IPS-15b (cell line): Measurements from ENCODE around the gene NEU3.

Experiments
- H3K27me3 ChIP-seq: one replicate; pipeline ENCODE4 v1.6.1; 2013; ENCODE audit warnings: low read length; ENCODE audit not compliant: control insufficient read depth, insufficient read depth
- H3K36me3 ChIP-seq: one replicate; pipeline ENCODE4 v1.6.1; 2013; ENCODE audit warnings: low read length; ENCODE audit not compliant: control insufficient read depth, insufficient read depth
- H3K4me1 ChIP-seq: one replicate; pipeline ENCODE4 v1.6.1; 2013; ENCODE audit warnings: mild to moderate bottlenecking, low read length; ENCODE audit not compliant: control insufficient read depth, insufficient read depth
- H3K4me3 ChIP-seq: one replicate; pipeline ENCODE4 v1.5.1; 2013; ENCODE audit warnings: low read depth, low read length
- H3K9ac ChIP-seq: one replicate; pipeline ENCODE4 v1.6.1; 2013; ENCODE audit warnings: low read depth, mild to moderate bottlenecking, low read length
- H3K9me3 ChIP-seq: one replicate; pipeline ENCODE4 v1.6.1; 2013; ENCODE audit warnings: mild to moderate bottlenecking, low read length; ENCODE audit not compliant: control insufficient read depth, insufficient read depth

The NEU3 gene

DNA sequence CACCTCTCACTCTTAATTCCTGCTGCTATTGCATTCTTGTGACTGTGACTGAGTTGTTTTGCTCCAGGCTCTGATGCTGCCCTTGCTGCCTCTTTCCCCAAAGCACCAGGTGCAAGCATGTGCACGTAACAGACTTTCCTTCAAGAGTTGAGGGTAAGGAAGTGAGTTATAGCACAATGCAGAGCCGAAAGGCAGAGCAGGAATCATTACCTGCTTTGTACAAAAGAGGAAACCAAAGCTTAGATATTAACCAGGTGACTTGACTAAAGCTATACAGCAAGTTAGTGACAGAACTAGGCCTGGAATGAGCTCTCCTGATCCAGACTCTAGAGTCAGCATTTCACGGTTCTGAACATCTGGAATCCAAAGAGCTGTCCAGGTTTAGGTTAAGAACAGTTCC is 33.6 kb downstream of the NEU3 start:
- H3K9ac ChIP-seq = no peak overlapping the region
- H3K4me1 ChIP-seq = no peaks in the 10 kb centered on the region
- no peaks in the 10 kb centered on the region for H3K36me3 ChIP-seq
- H3K27me3 ChIP-seq = no peaks in the 10 kb centered on the region
- H3K9me3 ChIP-seq = no peaks in the 10 kb centered on the region
- H3K4me3 ChIP-seq = no peak overlapping the region

DNA sequence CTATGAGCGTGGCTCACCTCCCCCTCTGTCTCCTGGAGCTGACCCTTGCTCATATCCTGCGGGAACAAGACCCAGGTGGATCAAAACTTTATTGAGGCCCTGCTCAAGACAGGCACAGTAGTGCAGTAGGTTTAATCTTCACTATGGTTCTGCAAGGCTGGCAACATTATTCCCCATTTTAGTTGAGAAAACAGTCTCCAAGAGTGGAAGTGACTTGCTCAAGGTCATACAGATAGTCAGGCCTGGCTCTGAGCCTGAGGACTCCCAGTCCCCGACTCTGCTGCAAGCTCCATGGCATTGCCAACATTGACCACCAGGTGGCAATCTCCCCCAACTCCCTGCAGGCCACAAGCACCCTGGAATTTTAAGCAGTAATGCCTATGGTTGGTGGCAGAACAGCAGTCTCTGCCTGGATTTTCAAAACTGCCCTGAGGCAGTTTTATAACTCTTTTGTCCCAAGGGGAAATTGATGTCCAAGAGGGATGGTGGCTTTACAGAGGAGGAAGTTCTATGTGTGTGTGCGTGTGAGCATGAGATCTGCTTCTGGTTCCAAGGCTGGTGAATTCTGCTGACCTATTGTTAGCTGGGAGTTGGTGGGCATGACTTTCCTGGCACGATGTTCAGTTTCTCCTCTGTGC is 34.1 kb downstream of the NEU3 start:
- Histone ChIP-seq H3K4me1 (no peaks in the 10 kb centered on the region), H3K9me3 (no peaks in the 10 kb centered on the region), H3K4me3 (no peak overlapping the region), H3K36me3 (no peaks in the 10 kb centered on the region), H3K27me3 (no peaks in the 10 kb centered on the region), H3K9ac (no peak overlapping the region)

GRCh38 chr11:75023446-75024067 is 34.8 kb downstream of the NEU3 start:
- Histone ChIP-seq H3K4me1 (no peaks in the 10 kb centered on the region), H3K27me3 (no peaks in the 10 kb centered on the region), H3K36me3 (no peaks in the 10 kb centered on the region)

DNA sequence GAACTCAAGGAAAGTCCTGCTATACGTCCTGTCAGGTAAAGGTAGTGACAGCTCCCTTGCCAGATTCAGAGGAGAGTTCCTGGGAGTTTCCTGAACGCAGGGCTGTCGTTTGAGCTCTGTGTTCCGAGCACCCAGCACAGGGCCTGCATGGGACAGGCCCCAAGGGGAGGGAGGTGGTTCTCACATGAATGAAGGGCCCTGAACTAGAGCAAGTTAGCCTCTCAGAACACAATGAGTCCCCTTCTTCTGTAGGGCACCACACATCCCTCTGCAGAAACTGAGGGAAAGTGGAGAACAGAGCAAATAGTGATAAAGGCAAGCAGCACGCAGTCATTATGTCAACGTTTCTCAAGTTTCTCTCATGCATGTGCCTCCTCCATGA is 35.3 kb downstream of the NEU3 start:
- Histone ChIP-seq H3K27me3 (no peaks in the 10 kb centered on the region), H3K9ac (no peak overlapping the region), H3K36me3 (no peaks in the 10 kb centered on the region), H3K4me1 (no peaks in the 10 kb centered on the region), H3K9me3 (no peaks in the 10 kb centered on the region), H3K4me3 (no peak overlapping the region)

More at GRCh38 chr11:75023446-75024067, 34.8 kb downstream of the NEU3 start:
- H3K9ac ChIP-seq = no peak overlapping the region
- no peaks in the 10 kb centered on the region for H3K9me3 ChIP-seq
- H3K4me3 ChIP-seq = no peak overlapping the region

DNA sequence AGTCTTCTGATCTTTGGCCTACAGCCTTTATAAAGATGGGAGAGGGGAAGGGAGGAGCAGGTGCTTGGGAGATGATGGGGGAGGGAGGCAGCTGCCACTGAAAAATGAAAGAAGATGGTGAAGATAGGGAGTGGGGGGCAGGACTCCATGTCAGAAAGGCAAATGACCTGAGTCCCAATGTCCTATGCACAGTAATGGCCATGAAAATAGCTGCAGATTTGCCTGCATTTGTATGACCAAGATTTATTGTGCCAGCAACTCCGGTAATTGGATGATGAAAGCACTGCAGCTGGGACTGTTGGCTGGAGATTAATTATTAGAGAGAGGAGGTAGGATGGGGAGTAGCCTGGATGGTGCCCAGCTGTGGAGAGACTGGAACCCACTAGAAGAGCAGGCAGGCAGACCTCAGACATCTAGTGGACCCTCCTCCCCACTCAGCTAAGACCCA is 36.1 kb downstream of the NEU3 start:
- Histone ChIP-seq H3K36me3 (no peaks in the 10 kb centered on the region), H3K4me3 (no peak overlapping the region), H3K9ac (no peak overlapping the region), H3K9me3 (no peaks in the 10 kb centered on the region), H3K27me3 (no peaks in the 10 kb centered on the region), H3K4me1 (no peaks in the 10 kb centered on the region)

DNA sequence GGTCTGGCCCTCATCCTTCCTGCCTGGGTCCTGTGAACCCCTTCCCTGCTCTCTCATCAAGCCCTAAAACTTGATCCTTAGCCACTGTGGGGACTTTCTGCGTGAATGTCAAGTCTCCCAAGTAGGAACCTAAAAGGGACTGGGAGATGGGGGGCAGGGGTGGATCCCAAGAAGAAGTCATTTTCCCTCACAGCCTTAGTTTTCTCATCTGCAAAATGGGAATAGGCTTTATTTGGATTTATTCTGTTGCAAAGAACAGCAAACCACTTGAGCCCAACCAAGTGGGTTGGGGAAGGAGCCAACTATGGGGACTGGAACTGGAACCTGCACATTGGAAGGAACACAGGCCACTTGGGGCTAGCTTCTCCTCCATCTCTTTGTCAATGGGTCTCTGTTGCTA is 36.8 kb downstream of the NEU3 start:
- Histone ChIP-seq H3K36me3 (no peaks in the 10 kb centered on the region), H3K4me1 (no peaks in the 10 kb centered on the region), H3K9ac (no peak overlapping the region), H3K4me3 (no peak overlapping the region), H3K27me3 (no peaks in the 10 kb centered on the region), H3K9me3 (no peaks in the 10 kb centered on the region)

DNA sequence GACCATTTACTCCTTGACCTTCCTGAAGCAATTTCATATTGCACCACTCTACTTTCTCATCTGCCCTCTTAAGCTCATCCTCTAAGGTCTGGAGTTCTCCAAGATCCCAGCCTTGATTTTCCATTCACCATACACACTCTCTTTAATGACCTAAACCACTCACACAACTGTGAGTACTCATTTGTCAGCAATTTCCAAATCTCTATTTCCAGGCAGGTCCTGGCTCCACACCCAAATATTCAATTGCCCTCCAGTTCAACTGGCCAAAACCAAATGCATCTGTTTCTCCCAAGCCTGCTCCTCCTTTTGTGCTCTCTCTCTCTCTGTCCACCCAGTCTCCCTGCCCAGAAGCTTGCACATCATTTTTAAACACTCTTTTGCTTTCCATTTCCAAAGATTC is 39.6 kb downstream of the NEU3 start:
- H3K4me1 ChIP-seq = no peaks in the 10 kb centered on the region
- H3K36me3 ChIP-seq = no peaks in the 10 kb centered on the region
- H3K27me3 ChIP-seq = no peaks in the 10 kb centered on the region

GRCh38 chr11:75028724-75029123 is 40.0 kb downstream of the NEU3 start:
- Histone ChIP-seq H3K36me3 (no peaks in the 10 kb centered on the region), H3K4me3 (no peak overlapping the region), H3K27me3 (no peaks in the 10 kb centered on the region), H3K4me1 (no peaks in the 10 kb centered on the region), H3K9ac (no peak overlapping the region), H3K9me3 (no peaks in the 10 kb centered on the region)

More for the DNA sequence above, 39.6 kb downstream of the NEU3 start:
- H3K9ac ChIP-seq = no peak overlapping the region
- H3K4me3 ChIP-seq = no peak overlapping the region
- no peaks in the 10 kb centered on the region for H3K9me3 ChIP-seq

DNA sequence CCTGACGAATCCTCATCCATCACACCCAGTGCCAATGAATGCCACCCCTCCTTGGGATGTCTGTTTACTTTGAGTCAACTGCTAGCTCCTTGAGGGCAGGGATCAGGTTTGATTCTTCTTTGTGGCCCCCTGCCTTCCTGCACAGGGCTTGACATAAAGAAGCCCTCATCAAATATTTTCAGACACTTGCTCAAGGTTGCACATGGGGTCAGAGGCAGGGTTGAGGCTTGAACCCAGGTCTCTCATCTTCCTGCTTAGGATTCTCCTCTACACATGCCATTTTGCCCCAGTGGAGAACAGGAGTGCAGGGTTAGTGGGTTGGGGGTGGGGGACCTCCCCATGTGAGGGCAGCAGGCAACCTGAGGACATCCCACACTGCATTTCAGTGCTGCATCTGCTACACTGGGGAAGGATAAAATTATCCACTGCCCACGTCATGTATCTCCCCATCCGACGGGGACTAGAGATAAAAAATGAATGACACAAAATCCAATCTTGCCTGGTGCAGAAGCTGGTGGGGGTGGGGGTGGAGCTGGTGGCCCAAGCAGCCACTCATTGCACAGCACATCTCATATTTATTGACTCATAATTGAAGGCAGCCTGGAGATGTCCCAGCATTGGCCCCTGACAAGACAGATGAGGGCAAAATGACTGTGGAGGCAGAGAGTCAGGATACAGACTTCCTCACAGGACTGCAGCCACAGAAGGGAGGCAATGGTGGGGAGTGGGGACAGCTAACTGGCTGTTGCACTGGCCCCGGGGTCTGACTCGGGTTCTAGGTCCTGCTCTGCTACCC is 41.3 kb downstream of the NEU3 start:
- no peaks in the 10 kb centered on the region for H3K4me1 ChIP-seq
- no peaks in the 10 kb centered on the region for H3K27me3 ChIP-seq
- H3K9ac ChIP-seq = no peak overlapping the region
- no peaks in the 10 kb centered on the region for H3K36me3 ChIP-seq
- H3K9me3 ChIP-seq = no peaks in the 10 kb centered on the region
- H3K4me3 ChIP-seq = no peak overlapping the region

DNA sequence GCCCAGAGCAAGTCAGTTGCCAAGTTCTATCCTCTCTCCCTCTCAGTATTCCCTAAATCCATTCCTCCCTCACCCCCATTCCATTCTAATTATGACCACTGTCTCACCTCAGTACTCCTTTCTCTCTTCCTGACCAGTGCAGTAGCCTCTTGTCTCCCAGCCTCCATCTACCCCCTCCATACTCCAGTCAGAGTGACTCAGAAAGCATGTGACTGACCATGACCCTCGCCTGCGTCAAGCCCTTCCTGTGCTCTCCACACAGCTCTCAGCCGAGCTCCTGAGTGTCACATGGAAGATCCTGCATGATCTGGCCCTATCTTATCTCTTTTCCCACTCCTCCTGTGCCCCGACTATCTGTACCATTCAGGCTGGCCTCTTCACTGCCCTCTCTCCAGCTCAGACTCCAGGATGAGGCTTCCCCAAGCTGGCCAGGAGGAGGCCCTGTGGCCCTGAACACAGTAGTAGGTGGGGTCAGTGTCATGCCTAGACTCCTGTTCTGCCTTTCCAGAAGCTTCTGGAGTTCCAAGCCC is 42.6 kb downstream of the NEU3 start:
- no peaks in the 10 kb centered on the region for H3K9me3 ChIP-seq
- no peaks in the 10 kb centered on the region for H3K4me1 ChIP-seq
- H3K36me3 ChIP-seq = no peaks in the 10 kb centered on the region
- H3K4me3 ChIP-seq = no peak overlapping the region
- no peaks in the 10 kb centered on the region for H3K27me3 ChIP-seq
- no peak overlapping the region for H3K9ac ChIP-seq

DNA sequence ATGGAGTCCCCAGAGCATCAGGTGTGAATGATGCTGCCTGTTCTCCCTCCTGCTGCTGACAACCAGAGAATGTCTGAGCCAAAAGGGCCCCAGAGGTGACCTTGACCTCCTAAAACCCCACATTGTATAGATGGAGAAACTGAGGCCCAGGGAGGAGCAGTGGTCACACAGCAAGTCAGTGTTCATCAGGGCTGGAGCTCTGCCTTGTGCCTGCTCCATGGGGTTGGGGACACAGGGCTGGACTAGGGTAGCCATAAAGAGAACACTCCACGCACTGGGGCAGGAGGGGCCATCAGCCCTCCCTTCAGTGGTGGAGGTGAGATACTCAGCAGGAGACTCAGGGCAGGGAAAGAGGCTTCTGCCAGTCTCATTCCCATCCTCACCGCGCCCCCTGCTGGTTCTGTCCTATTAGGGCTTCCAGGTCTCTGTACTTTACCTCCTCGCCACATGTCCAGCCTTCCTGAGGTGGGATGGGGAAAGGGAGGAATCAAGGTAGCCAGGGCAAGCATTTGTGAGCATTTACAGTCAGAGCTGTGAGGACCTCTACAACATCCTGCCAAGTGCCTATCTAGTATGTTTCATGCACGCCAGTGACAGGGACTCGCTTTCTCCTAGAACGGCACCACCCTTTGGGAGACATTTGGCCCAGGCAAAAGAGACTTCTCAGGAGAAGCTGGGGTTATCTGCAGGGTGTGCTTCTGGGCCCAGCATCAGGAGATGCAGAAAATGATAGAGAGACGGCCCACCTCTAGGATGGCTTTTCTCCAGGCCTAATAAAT is 43.2 kb downstream of the NEU3 start:
- Histone ChIP-seq H3K36me3 (no peaks in the 10 kb centered on the region), H3K9ac (no peak overlapping the region), H3K4me3 (no peak overlapping the region), H3K4me1 (no peaks in the 10 kb centered on the region), H3K9me3 (no peaks in the 10 kb centered on the region), H3K27me3 (no peaks in the 10 kb centered on the region)
